ENCODE measurements around the gene OPCML.

GRCh38 chr11:133343951-133344350 is 188.3 kb downstream of the OPCML start:
- TF ChIP-seq CTCF (IDR thresholded peaks at IDR 0.05) (no peak), POLR2A (IDR thresholded peaks at IDR 0.05) (no peak)
